ENCODE data around the gene CKAP2L.
A peak's percentile ranks its signal among the peaks of the same experiment; 100 is the strongest.

The CKAP2L gene

DNA sequence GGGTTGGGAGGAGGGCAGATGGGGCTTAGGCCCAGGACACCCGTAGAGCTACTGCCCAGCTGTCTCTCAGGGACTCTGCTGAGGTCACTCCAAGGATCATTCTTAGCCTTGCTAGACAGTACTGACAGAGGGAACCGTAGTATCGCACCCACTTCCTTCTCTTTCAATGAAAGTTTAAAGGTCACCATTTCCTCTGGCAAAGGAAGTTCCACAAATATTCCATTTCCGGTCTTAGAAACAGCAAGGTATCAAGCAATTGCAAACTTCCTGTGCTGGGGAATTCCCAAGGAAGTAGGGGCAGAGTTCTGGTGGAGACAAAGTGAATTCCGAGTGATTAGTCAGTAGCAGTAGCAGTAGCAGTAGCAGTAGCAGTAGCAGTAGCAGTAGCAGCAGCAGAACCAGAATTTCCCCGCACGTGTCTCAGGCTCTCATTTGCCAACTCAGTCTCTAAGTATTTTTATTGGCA lies 47.5 kb upstream of the CKAP2L start:
- Histone ChIP-seq H4K20me1 (ENCODE audit: insufficient read depth, low read length) (no peaks in the 10 kb centered on the region), H3K4me1 (ENCODE audit: low read length) (peaks cover 21% of the 10 kb centered on the region), H3K4me2 (ENCODE audit: low read length) (peak overlapping the region; percentile 70), H3K9ac (ENCODE audit: low read length) (no peak overlapping the region), H2AFZ (ENCODE audit: low read depth, low read length) (no peak overlapping the region), H3K4me3 (ENCODE audit: low read length) (no peak overlapping the region), H3K36me3 (replicated peaks; ENCODE audit: low read depth, low read length) (no peaks in the 10 kb centered on the region), H3K27ac (ENCODE audit: low read length) (no peak overlapping the region), H3K27me3 (ENCODE audit: low read depth, low read length) (no peaks in the 10 kb centered on the region), H3K9me3 (ENCODE audit: insufficient read depth, low read length) (peaks cover 6% of the 10 kb centered on the region), H3K79me2 (ENCODE audit: low read length) (no peaks in the 10 kb centered on the region)
- no peak for TF ChIP-seq EZH2phosphoT487 (IDR thresholded peaks at IDR 0.05; ENCODE audit: low read depth)
- no peak for TF ChIP-seq CTCF (IDR thresholded peaks at IDR 0.05; ENCODE audit: low read depth, low read length)

GRCh38 chr2:112811276-112811831 lies 46.9 kb upstream of the CKAP2L start:
- Histone ChIP-seq H3K4me1 (ENCODE audit: low read length) (peaks cover 26% of the 10 kb centered on the region), H3K4me2 (ENCODE audit: low read length) (no peak overlapping the region)

DNA sequence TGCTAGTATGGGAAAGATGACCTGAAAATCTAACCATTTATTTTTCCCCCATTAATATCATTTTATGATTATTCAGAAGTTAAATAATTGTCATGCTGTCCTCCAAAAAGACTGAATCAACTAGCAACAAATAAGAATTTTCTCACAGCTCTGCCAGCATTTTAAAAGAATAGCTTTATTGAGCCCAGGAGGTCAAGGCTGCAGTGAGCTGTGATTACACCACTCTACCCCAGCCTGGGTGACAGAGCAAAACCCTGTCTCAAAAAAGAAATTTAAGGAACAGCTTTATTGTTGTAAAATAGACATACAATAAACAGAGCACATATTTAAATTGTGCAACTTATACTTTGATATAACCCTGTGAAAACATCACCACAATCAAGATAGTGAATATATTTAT lies 44.7 kb upstream of the CKAP2L start:
- peaks cover 47% of the 10 kb centered on the region for H3K4me1 ChIP-seq (ENCODE audit: low read length)
- H3K9ac ChIP-seq (ENCODE audit: low read length): no peak overlapping the region
- TF ChIP-seq EZH2phosphoT487 (IDR thresholded peaks at IDR 0.05; ENCODE audit: low read depth) (no peak), CTCF (IDR thresholded peaks at IDR 0.05; ENCODE audit: low read depth, low read length) (no peak)
- peaks cover 10% of the 10 kb centered on the region for H3K9me3 ChIP-seq (ENCODE audit: insufficient read depth, low read length)
- no peak overlapping the region for H3K27ac ChIP-seq (ENCODE audit: low read length)
- H3K4me2 ChIP-seq (ENCODE audit: low read length): no peak overlapping the region
- no peaks in the 10 kb centered on the region for H3K27me3 ChIP-seq (ENCODE audit: low read depth, low read length)
- H3K79me2 ChIP-seq (ENCODE audit: low read length): no peaks in the 10 kb centered on the region
- no peak overlapping the region for H3K4me3 ChIP-seq (ENCODE audit: low read length)
- H2AFZ ChIP-seq (ENCODE audit: low read depth, low read length): no peak overlapping the region
- no peaks in the 10 kb centered on the region for H4K20me1 ChIP-seq (ENCODE audit: insufficient read depth, low read length)
- no peaks in the 10 kb centered on the region for H3K36me3 ChIP-seq (replicated peaks; ENCODE audit: low read depth, low read length)

More at GRCh38 chr2:112811276-112811831, 46.9 kb upstream of the CKAP2L start:
- H3K79me2 ChIP-seq (ENCODE audit: low read length): no peaks in the 10 kb centered on the region
- peaks cover 10% of the 10 kb centered on the region for H3K9me3 ChIP-seq (ENCODE audit: insufficient read depth, low read length)
- no peak overlapping the region for H3K9ac ChIP-seq (ENCODE audit: low read length)
- TF ChIP-seq EZH2phosphoT487 (IDR thresholded peaks at IDR 0.05; ENCODE audit: low read depth): no peak
- no peak for TF ChIP-seq CTCF (IDR thresholded peaks at IDR 0.05; ENCODE audit: low read depth, low read length)
- no peak overlapping the region for H3K4me3 ChIP-seq (ENCODE audit: low read length)
- H4K20me1 ChIP-seq (ENCODE audit: insufficient read depth, low read length): no peaks in the 10 kb centered on the region
- H3K27ac ChIP-seq (ENCODE audit: low read length): no peak overlapping the region
- no peak overlapping the region for H2AFZ ChIP-seq (ENCODE audit: low read depth, low read length)
- no peaks in the 10 kb centered on the region for H3K27me3 ChIP-seq (ENCODE audit: low read depth, low read length)
- H3K36me3 ChIP-seq (replicated peaks; ENCODE audit: low read depth, low read length): no peaks in the 10 kb centered on the region

GRCh38 chr2:112807233-112807807 lies 42.9 kb upstream of the CKAP2L start:
- peaks cover 10% of the 10 kb centered on the region for H3K9me3 ChIP-seq (ENCODE audit: insufficient read depth, low read length)
- H4K20me1 ChIP-seq (ENCODE audit: insufficient read depth, low read length): no peaks in the 10 kb centered on the region
- H3K4me2 ChIP-seq (ENCODE audit: low read length): no peak overlapping the region
- peaks cover 48% of the 10 kb centered on the region for H3K4me1 ChIP-seq (ENCODE audit: low read length)
- TF ChIP-seq EZH2phosphoT487 (IDR thresholded peaks at IDR 0.05; ENCODE audit: low read depth): no peak
- TF ChIP-seq CTCF (IDR thresholded peaks at IDR 0.05; ENCODE audit: low read depth, low read length): 0 out of 2 replicates have a peak, but pooled peaks have one; percentile 3
- no peak overlapping the region for H3K27ac ChIP-seq (ENCODE audit: low read length)
- no peaks in the 10 kb centered on the region for H3K27me3 ChIP-seq (ENCODE audit: low read depth, low read length)
- H3K36me3 ChIP-seq (replicated peaks; ENCODE audit: low read depth, low read length): no peaks in the 10 kb centered on the region
- H3K4me3 ChIP-seq (ENCODE audit: low read length): no peak overlapping the region
- no peak overlapping the region for H3K9ac ChIP-seq (ENCODE audit: low read length)
- H2AFZ ChIP-seq (ENCODE audit: low read depth, low read length): no peak overlapping the region
- no peaks in the 10 kb centered on the region for H3K79me2 ChIP-seq (ENCODE audit: low read length)

Data from OCI-LY3 (cell line).